HG02588 (cell line): ENCODE data around the gene MROH2A.

ENCODE experiments used
- ATAC-seq: cut with Tn5 transposase; IDR thresholded peaks from one replicate; pipeline ENCODE4 v1.9.1; 2021; ENCODE audit warnings: mild to moderate bottlenecking, moderate library complexity; ENCODE audit not compliant: unreplicated experiment

Gene MROH2A

GRCh38 chr2:233817995-233818638 lies 40.0 kb downstream of the MROH2A start:
- no peak for ATAC-seq

DNA sequence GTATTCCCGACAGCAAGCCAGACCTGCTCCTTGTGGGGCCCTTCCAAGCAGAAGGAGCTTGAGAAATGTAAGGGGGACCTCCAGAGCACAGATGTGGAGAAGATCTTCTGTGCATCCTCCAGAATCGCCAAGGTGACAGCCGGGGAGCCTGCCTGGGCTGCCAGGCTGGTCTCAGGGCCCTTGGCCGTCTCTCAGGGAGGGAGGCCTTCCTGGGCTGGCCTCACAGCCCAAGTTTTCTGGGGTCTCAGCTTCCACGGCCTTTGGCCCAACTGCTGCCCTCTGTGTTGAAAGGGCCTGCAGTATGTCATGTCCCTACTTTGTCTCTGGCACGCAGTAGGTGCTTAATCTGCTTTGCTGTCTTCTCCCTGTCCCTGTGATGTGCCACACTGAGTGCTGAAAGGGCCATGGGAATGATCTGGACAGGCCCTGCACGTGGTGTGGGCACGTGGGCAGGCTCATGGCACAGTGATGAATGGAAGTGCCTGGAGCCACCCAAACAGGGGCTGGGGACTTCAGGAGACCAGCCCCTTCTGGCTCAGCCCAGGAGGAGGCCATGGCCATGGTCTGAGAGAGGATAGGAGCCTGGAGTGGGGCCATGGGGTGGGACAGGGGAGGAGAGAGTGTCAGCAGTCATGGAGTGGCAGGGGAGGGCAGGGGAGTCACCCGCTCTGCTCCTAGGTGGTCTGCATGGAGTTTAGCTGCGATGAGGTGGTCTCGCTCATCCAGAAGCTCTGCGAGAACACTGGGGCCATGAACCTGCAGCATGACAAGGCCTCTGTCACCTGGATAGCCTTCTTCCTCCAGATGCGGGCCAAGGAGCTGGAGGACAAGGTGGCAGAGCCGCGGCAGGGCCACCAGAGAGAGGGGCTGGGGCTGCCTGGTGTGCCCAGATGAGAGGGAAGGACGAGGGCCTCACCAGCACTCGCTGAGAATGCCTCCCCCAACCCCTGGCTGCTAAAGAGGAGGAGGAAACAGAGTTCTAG lies 40.8 kb downstream of the MROH2A start:
- no peak for ATAC-seq

- no peak for ATAC-seq
These were observed 42.0 kb downstream of the MROH2A start for GRCh38 chr2:233819884-233820773.

- no peak for ATAC-seq
These were observed 42.6 kb downstream of the MROH2A start for GRCh38 chr2:233820774-233821105.

DNA sequence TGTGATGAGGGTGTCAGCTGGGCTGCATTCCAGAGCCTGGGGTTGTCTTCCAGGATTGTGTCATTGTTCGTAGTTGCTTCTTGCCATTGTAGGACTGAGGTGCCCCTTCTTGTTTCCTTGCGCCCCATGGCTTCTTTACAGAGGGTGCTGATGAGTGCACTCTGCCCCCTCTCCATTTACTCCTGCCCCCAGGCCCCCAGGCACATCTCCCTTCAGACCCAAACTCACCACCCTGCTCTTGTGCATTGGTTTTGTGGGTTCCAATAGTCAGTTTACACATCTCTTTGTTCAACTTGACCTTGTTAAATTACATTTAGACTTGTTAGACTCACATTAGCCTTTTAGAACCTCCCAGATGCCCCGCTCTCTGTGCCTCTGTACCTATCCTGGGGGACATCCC lies 43.1 kb downstream of the MROH2A start:
- ATAC-seq = no peak

GRCh38 chr2:233821709-233822100 lies 43.6 kb downstream of the MROH2A start:
- no peak for ATAC-seq

- ATAC-seq = no peak
These were observed 44.1 kb downstream of the MROH2A start for GRCh38 chr2:233822101-233822771.

DNA sequence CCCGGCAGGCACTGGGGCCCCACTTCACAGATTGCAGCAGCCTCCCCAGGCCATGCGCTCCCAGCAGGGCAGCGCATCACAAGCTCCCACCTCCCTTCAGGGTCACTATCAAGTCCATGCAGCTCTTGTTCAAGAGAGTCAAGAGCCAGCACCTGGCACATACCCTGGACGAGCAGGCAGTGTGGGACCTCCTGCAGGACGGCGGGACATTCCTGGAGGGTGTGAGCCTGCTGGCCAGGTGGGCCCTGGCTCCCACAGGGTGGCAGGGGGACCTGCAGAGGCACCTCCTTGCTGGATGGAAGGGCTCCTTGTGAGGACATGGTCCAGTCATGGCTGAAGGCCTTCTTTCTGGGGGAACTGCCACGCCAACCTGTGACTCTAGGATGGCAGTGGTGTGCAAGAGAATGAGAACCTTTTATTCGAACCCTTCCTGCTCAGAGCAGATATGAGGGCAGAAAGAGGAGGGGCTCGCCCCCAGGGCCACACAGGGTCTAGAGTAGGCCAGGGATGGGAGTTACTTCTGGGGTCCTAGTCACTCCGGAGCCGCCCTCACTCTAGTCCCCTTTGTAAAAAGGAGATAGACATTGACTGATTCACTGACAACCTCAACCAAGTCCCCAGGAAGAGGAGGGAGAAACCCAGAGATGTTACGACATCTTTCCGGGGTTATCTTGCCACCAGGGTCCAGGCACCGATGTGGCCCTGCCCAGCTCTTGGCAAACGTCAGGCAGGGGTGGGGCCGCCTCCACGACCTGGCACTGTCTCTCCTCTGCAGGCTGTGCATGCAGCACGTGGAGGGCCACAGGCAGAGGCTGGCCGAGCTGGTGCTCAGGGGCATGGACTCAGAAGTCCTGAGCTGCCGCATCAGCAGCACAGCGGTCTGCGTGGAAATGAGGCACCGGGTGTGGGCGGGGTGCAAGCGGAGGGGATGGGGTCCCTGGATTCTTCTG lies 44.9 kb downstream of the MROH2A start:
- no peak for ATAC-seq

- ATAC-seq = no peak
These were observed 45.6 kb downstream of the MROH2A start for GRCh38 chr2:233823731-233824121.

DNA sequence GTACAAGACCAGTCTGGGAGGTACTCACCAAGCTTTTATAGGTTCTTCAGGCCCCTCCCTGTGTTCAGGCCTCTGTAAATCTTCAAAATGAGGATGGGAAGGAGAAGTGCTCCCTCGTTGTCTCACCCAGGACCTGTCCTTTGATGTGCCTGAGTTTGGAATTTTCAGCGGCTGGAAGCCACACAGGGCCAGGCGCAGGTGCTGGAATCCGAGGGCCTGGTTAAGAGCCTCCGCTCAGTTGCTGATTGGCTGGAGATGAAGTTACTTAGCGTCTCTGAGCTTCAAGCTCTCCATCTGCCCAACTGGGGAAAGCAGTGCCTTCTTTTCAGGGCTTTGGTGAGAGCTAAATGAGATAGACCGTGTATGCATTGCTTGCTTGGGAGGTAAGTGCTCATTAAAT lies 46.2 kb downstream of the MROH2A start:
- no peak for ATAC-seq

DNA sequence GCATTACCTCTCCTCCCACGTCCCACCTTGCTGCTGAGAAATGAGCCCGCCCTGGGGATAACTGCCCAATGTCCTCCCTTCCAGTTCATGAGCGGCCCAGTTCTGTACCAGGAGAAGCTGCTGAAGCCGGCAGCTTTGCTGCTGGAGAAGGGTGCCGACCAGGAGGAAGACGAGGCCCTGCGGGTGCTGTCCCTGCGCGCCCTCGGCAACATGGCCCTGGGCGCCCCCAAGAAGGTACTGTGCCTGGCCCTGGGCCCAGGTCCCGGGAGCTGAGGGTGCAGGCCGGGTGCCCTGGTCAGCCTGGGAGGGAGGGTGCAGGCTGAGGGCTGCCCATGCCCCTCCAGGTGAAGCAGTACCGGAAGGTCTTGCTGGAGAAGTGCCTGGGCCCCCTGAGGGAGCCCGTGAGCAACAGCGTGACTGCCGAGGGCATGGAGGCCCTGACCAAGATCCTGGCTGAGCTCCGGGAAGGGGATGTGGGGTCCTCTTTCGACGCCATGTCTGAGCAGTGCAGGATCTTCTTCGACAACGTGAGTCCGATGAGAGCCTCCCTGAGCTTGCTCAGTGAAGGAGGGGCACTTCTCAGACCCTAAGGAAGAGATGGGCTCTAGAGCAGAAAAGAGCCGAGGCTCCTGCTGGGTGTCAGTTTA lies 50.5 kb downstream of the MROH2A start:
- no peak for ATAC-seq

DNA sequence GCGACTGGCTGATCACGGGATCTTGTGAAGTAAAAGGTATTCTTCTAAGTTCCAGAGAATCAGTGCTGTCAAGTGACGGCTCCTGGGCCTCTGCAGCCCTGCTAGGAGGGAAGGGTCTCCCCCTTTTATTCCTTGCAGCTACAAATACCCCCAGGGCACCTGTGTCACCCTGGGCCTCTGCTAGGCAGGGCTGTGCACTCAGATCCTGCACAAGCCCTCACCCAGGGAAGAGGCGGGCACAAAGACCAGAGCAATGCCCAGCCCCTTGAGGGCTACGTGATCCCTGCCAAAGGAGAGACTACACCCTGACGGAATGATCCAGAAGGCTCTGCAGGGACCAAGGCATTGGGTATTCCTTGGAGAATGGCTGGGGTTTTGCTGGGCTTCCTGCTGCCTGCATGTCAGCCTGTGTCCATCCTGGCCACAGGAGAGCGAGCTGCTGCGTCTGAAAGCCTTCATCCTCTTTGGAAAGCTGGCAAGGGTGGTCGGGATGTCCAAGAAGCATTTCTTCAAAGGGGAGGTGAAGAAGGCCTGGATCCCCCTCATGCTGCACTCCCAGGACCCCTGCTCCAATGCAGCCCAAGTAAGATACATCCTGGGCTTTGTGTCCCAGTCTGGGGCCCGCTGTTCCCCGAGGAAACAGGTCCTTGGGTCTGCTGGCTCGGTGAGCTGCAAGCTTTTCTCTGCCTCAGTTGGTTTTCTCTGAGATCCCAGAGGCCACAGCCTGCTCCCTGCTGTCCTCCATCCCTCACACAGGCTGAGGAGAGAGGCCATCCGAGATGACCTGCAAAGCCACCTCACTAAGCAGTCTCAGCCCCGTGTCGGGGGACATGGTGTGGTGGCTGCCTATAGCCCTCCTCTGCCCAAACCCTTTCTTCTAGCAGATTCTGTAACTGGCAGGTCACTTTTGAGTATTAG lies 51.3 kb downstream of the MROH2A start:
- ATAC-seq = no peak

- no peak for ATAC-seq
These were observed 52.1 kb downstream of the MROH2A start for GRCh38 chr2:233830111-233830802.

DNA sequence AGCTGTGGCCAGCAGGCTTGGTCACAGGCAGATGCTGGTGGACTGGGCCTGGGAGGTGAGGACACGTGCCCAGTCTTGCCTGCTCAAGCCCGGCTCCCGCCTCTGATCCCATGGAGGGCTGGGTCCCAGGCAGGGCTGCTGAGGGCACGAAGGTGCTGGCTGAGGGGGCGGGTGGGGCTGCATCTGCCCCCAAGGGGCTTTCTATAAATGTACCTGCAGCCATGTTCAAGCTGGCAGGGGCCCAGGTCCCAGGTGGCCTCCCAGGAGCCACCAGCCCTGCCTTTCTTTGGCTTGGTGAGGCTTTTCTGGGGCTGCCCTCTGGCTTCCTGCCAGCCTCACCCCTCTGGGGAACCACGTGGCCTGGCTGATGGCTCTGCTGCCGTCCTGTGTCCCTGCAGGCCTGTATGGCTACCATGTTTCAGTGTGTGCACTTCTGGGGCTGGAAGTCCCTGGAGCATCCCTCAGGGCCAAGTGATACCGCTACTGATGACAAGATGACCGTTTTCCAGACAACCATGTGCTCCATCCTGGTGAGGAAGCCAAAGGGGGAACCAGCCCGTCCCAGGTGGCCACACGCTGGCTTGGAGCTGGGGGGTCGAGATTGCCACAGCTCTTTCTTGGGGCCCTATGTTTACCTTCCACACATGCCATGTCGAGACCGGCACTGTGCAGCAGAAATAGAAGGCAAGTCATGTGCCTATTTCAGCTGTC lies 53.0 kb downstream of the MROH2A start:
- ATAC-seq = no peak

GRCh38 chr2:233831861-233832260 lies 53.7 kb downstream of the MROH2A start:
- ATAC-seq = no peak

GRCh38 chr2:233832414-233832813 lies 54.3 kb downstream of the MROH2A start:
- no peak for ATAC-seq

GRCh38 chr2:233832869-233833311 lies 54.8 kb downstream of the MROH2A start:
- no peak for ATAC-seq
